Fibroblast of skin of abdomen (primary cell): ENCODE data around the gene ATG12.

Experiments used
- DNase-seq: peaks from one replicate; pipeline ENCODE4 v3.0.0-alpha.2; 2013

Gene ATG12

GRCh38 chr5:115806986-115807653 lies 34.2 kb downstream of the ATG12 start:
- DNase-seq, result no peak

- DNase-seq, result no peak
Measured at GRCh38 chr5:115801984-115802383, 39.4 kb downstream of the ATG12 start.

DNA sequence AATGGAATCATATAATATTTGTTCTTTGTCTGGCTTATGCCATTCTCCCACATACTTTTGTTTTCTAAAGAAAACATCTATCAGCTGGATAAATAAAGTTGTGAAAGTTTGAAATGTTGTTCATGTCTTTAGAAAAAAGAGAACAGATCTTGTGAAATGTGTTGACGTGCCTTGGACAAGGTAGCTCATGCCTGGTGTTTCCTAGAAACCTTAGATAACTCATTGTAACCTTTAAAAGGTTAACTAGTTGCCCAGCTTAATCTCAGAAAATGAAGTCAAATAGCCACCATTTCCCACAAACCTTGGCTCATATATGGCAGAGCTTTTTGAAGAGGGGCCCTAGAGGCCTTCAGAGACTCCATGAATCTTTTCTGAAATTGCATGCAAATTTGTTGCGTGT lies 40.2 kb downstream of the ATG12 start:
- DNase-seq, result no peak

DNA sequence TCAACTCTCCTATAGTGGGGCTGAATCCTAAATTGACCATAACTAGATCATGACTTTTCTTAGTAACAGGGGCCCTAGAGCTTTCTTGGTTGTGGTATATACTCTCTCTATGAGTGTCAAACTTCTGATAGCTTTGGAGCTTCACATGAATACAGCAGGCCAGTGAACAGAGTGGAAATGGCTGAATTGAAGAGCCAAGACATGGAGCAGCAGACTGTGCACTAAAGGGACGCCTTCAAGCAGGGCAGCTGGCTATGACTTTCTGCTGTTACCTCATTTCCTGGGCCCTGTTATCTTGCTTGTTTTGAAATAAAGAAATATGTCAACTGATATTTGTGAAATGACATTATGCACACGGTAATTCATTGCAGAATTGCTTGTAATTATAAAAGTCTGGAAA lies 41.3 kb downstream of the ATG12 start:
- DNase-seq, result no peak

- no peak for DNase-seq
Measured at GRCh38 chr5:115798252-115798651, 43.1 kb downstream of the ATG12 start.

- DNase-seq, result no peak
Measured at GRCh38 chr5:115796656-115797055, 44.7 kb downstream of the ATG12 start.

DNA sequence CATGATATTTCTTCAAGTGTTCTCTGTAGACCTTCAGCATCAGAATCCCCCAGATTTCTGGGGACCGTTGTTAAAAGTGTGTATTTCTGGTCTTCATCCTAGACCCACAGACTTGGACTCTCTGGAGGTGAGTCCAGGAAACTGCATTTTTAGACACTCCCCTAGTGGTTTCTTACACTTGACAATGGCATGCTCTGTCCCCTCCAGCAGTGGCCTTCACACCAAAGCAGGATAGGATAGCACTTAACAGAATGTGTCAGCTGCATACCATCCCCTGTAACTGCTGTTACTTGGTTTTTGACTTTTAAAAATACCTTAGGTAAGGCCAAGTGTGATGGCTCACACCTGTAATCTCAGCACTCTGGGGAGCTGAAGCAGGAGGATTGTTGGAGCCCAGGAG lies 45.7 kb downstream of the ATG12 start:
- no peak for DNase-seq

GRCh38 chr5:115788440-115788839 lies 52.9 kb downstream of the ATG12 start:
- no peak for DNase-seq

DNA sequence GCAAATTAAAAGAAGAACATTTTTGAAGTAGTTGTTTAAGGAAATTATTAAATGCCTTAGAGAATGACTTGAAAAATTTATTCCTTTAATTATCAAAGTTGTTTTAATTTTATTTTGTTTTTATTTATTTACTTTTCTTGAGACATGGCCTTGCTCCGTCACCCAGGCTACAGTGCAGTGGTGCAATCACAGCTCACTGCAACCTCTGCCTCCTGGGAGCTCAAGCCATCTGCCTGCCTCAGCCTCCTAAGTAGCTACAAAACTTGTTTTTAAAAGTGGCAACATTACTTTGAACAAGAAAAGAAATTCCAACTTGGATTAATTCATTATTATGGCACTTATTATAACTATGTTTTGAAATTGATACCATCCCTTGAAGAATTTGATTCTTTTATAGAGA lies 53.9 kb downstream of the ATG12 start:
- no peak for DNase-seq

DNA sequence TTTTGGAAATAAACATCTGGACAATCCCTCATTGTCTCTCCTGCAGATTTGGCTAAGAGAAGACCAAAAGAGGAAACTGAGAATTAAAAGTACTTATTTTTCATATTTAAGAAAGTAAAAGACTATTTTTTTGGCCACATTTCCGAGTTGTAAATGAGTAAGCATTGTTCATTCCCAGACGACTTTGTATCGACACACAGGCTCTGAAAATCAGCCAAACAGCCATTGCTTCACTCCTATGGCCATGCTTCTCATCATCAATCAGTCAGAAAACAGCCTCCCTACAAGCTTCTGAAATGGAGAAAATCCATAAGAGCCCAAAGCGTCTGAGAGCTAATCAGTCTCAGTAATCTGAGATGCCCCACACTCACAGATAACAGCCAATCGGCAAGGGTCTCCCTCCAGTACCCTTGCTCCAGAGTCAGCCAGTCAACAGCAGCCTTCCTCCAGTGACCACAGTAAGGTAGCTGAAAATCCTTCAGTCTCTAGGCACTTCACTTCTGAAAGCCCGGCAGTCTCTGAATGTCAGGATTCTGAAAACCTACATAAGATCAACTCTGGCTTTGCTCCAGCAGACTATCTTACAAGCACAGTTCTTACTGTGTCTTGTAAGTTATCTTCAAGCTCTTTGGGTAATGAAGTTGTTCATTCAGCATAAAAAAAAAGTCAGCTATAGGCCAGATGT lies 55.8 kb downstream of the ATG12 start:
- DNase-seq, result no peak

DNA sequence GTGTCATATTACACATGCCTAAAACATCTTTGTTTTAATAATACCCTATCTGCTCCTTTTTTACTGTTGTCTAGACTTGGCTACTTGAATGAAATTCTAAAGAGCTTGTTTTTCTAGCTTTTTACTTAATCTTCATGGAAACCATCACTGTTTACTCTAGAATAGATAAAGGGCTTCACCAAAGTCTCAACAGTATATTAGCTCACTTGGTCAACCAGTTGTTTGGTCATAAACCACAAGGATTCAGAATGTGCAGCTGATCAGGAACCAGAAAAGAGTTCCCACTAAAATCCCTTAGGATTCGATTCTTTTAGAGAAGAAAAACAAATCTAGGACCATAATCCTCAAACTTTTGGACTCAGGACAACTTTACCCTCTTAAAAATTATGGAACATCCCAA lies 62.9 kb downstream of the ATG12 start:
- no peak for DNase-seq
